Naive B cell (primary cell): Measurements from ENCODE around the gene NPHP4. TPM values are rescaled to one million over a fixed set of nuclear protein-coding genes. Genes with fewer than 3 reads are reported as not detected.

ENCODE experiments used
- ATAC-seq, 2 donors: fragments of 150-1000 bp; cut with Tn5 transposase; 2 replicates each; pipeline ENCODE4 v1.10.0; 2021; ENCODE audit warnings: low read depth in 2 of 2, mild to moderate bottlenecking in 2 of 2, moderate library complexity in 2 of 2
- DNase-seq: peaks from one replicate; pipeline ENCODE4 v3.0.0; 2022
- H3K27ac Mint-ChIP-seq, 6 donors: one replicate each; pipeline ENCODE4 v1.8.0; 2020 to 2022; ENCODE audit warnings: mild to moderate bottlenecking in 6 of 6, mixed read lengths in 6 of 6, moderate library complexity in 5 of 6, inconsistent platforms in 2 of 6
- H3K27me3 Mint-ChIP-seq, 3 donors: one replicate each; pipeline ENCODE4 v1.8.0; 2021 to 2022; ENCODE audit warnings: mixed read lengths in 3 of 3, mild to moderate bottlenecking in 1 of 3
- H3K36me3 Mint-ChIP-seq, 2 donors: one replicate each; pipeline ENCODE4 v1.8.0; 2020 to 2022; ENCODE audit warnings: mixed read lengths in 2 of 2, inconsistent platforms in 1 of 2, mild to moderate bottlenecking in 1 of 2
- H3K4me1 Mint-ChIP-seq, 3 donors: one replicate each; pipeline ENCODE4 v1.8.0; 2020 to 2022; ENCODE audit warnings: mixed read lengths in 3 of 3, inconsistent platforms in 1 of 3, mild to moderate bottlenecking in 1 of 3, moderate library complexity in 1 of 3
- H3K4me3 Mint-ChIP-seq, 8 donors: one replicate each; pipeline ENCODE4 v1.8.0; 2020 to 2022; ENCODE audit warnings: mild to moderate bottlenecking in 8 of 8, mixed read lengths in 8 of 8, moderate library complexity in 8 of 8, inconsistent platforms in 2 of 8
- H3K9me3 Mint-ChIP-seq, 7 donors: one replicate each; pipeline ENCODE4 v1.8.0; 2020 to 2022; ENCODE audit warnings: mixed read lengths in 7 of 7, mild to moderate bottlenecking in 5 of 7, inconsistent platforms in 2 of 7, moderate library complexity in 1 of 7
- polyA plus RNA-seq, 6 donors: library from polyadenylated mRNA; unstranded; fragments of 300-500 nt; fragmentation: Illumina TruSeq; gene quantifications; one replicate each; pipeline ENCODE4 v1.2.3, GENCODE V29; 2021; ENCODE audit warnings: low read depth in 6 of 6

Gene NPHP4
- polyA plus RNA-seq, 6 donors from 2014 or later = 0.51 to 1.1 (median 0.68) TPM; not detected in 1

DNA sequence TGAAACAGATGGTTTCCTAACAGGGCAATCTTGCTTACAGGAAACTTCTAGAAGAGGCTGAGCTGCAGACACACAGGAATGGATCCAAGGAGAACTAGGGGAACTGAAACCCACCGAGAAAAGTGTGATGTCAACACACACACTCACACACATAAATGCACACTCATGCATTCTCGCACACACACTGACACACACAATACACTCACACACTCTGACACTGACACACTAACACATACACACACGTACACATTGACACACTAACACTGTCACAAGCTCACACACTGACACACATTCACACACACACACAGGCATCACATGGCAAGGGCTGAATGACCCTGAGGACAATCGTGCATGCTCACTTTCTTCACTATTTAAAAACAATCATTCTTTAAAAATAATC lies 142.7 kb downstream of the NPHP4 start:
- no peak overlapping the region for H3K4me3 Mint-ChIP-seq
- peaks cover 0 to 3% (median 0%) of the 10 kb centered on the region in 7 donors for H3K9me3 Mint-ChIP-seq
- DNase-seq (no peak), ATAC-seq (no peak)
- peak overlapping the region in 1 of 6 donors; percentile 82 for H3K27ac Mint-ChIP-seq
- no peaks in the 10 kb centered on the region for H3K4me1 Mint-ChIP-seq
- H3K36me3 Mint-ChIP-seq = no peaks in the 10 kb centered on the region
- peaks cover 5 to 15% (median 7%) of the 10 kb centered on the region in 3 donors for H3K27me3 Mint-ChIP-seq

DNA sequence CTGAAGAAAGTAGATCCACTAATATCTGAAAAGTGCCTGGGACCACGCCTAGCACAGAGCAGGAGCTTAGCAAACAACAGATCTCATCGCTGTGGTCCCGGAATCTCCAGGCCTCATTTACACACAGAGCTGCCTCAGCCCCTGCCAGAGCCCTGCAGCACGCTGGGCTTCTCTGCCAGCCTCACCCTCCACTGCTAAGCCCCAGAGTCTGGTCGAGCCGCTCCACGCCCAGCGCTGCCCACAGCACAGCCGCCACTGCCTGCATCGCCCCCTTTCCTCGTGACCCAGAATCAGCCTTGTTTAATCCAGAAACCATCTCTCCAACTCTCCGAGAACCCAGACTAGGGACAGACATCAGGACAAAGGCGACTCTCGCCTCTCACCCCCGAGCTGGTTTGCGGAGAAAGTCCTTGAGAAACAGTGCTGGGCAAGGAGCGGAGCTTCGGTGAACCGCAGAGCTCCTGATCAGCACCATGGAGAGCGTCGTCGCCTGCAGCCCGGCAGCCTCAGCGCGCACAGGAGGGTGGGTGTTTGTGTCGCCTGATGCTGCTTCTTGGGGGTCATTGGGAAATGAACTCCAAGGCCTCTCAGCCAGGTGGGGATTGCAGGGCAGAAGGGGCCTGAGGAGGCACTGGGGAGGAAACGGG lies 145.1 kb downstream of the NPHP4 start:
- H3K9me3 Mint-ChIP-seq = peaks cover 0 to 3% (median 0%) of the 10 kb centered on the region in 7 donors
- no peaks in the 10 kb centered on the region for H3K4me1 Mint-ChIP-seq
- ATAC-seq (no peak), DNase-seq (no peak)
- peak overlapping the region in 1 of 6 donors; percentile 6 for H3K27ac Mint-ChIP-seq
- H3K27me3 Mint-ChIP-seq = peaks cover 5 to 15% (median 7%) of the 10 kb centered on the region in 3 donors
- H3K4me3 Mint-ChIP-seq = no peak overlapping the region
- H3K36me3 Mint-ChIP-seq = no peaks in the 10 kb centered on the region

- H3K9me3 Mint-ChIP-seq = peaks cover 0 to 3% (median 0%) of the 10 kb centered on the region in 7 donors
- H3K4me3 Mint-ChIP-seq = no peak overlapping the region
- no peak for ATAC-seq
- DNase-seq = no peak
- H3K36me3 Mint-ChIP-seq = no peaks in the 10 kb centered on the region
- peaks cover 3 to 15% (median 5%) of the 10 kb centered on the region in 3 donors for H3K27me3 Mint-ChIP-seq
- H3K4me1 Mint-ChIP-seq = no peaks in the 10 kb centered on the region
- no peak overlapping the region for H3K27ac Mint-ChIP-seq
Measured at GRCh38 chr1:5845376-5845775, 146.8 kb downstream of the NPHP4 start.

DNA sequence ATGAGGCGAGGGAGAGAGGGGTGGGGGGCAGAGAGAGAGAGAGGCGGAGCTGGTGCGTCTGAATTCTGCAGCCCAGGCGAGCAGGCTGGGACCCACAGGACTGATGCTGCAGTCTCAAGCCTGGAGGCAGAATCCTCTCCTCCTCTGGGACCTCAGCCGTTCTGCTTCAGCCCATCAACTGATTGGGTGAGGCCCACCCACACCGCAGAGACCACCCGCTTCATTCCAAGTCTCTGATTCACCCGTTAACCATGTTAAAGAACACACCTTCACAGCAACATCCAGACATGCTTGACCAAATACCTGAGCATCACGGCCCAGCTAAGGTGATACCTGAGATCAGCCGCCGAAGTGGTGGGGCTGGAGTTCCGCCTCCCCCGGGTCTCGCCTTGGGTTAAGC lies 147.8 kb downstream of the NPHP4 start:
- Mint-ChIP-seq H3K36me3 (no peaks in the 10 kb centered on the region), H3K4me1 (no peaks in the 10 kb centered on the region), H3K4me3 (no peak overlapping the region), H3K27me3 (peaks cover 5 to 15% (median 5%) of the 10 kb centered on the region in 3 donors), H3K27ac (no peak overlapping the region), H3K9me3 (peaks cover 0 to 3% (median 0%) of the 10 kb centered on the region in 7 donors)
- no peak for ATAC-seq
- DNase-seq = no peak

GRCh38 chr1:5843521-5844096 lies 148.6 kb downstream of the NPHP4 start:
- Mint-ChIP-seq H3K4me1 (no peaks in the 10 kb centered on the region), H3K27me3 (peaks cover 5 to 15% (median 7%) of the 10 kb centered on the region in 3 donors), H3K27ac (no peak overlapping the region), H3K36me3 (no peaks in the 10 kb centered on the region), H3K9me3 (peaks cover 0 to 3% (median 0%) of the 10 kb centered on the region in 7 donors), H3K4me3 (no peak overlapping the region)
- DNase-seq = no peak
- ATAC-seq = no peak

GRCh38 chr1:5842679-5843078 lies 149.5 kb downstream of the NPHP4 start:
- no peak overlapping the region for H3K27ac Mint-ChIP-seq
- DNase-seq (no peak), ATAC-seq (no peak)
- H3K9me3 Mint-ChIP-seq = peaks cover 0 to 3% (median 0%) of the 10 kb centered on the region in 7 donors
- no peaks in the 10 kb centered on the region for H3K36me3 Mint-ChIP-seq
- H3K4me3 Mint-ChIP-seq = no peak overlapping the region
- H3K4me1 Mint-ChIP-seq = no peaks in the 10 kb centered on the region
- H3K27me3 Mint-ChIP-seq = peaks cover 5 to 15% (median 7%) of the 10 kb centered on the region in 3 donors

DNA sequence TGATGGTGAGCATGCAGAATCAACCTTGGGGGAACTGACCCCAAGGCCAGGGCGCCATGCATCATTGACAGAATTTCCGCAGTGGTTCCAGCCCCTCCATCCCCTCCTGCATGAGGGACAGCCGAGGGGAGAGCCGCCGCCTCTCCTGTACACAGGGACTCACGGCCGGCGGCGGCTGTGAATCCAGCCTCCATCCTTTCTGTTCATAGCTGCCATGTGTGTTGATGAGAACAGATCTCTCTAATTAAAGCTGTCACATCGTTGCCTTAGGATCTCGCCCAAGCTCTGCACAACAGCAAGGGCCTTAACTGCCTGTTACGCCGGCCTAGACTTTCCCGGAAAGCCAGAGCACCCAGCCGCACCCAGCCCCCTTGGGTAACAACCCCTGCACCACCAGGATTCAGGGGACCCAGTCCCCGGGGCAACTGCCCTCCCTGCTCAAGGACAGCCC lies 151.6 kb downstream of the NPHP4 start:
- Mint-ChIP-seq H3K9me3 (no peaks in the 10 kb centered on the region), H3K4me1 (no peaks in the 10 kb centered on the region), H3K27ac (no peak overlapping the region), H3K27me3 (peaks cover 7 to 15% (median 15%) of the 10 kb centered on the region in 3 donors), H3K4me3 (no peak overlapping the region), H3K36me3 (no peaks in the 10 kb centered on the region)
- DNase-seq (no peak), ATAC-seq (no peak)

DNA sequence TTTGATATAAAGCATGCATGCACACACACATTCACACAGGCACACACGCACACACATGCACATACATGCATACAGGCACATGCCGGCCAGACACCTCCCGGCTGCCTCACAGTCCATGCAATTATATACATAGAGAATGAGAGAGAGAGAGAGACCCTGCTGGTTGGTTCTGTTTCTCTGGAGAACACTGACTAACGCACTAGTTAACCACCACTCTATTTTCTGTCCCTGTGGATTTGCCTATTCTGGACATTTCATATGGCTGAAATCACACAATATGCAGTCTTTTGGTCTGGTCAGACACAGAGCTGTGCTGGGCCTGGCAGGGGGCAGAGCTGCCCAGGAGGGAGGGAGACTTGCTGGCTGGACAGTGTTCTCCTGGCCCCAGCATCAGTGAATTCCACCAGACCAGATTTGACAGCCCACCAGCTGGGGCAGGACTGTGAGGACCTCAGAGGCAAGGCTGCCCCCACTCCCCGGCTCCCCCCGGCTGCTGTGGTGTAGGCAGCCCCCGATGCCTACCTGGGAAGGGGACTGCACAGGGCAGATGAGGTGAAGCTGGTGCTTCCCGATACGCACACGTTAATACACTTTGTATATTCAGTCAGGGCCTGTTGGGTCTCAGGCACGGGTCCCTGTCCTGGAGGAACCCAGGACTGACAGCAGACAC lies 152.2 kb downstream of the NPHP4 start:
- H3K27me3 Mint-ChIP-seq = peaks cover 7 to 16% (median 15%) of the 10 kb centered on the region in 3 donors
- no peaks in the 10 kb centered on the region for H3K9me3 Mint-ChIP-seq

GRCh38 chr1:5839161-5839880 lies 152.9 kb downstream of the NPHP4 start:
- H3K36me3 Mint-ChIP-seq = no peaks in the 10 kb centered on the region
- no peaks in the 10 kb centered on the region for H3K4me1 Mint-ChIP-seq
- no peak overlapping the region for H3K27ac Mint-ChIP-seq
- DNase-seq = no peak
- H3K27me3 Mint-ChIP-seq = peaks cover 7 to 16% (median 13%) of the 10 kb centered on the region in 3 donors
- no peak for ATAC-seq
- H3K4me3 Mint-ChIP-seq = peak overlapping the region in 1 of 8 donors; percentile 1
- H3K9me3 Mint-ChIP-seq = no peaks in the 10 kb centered on the region

More for the DNA sequence above, 152.2 kb downstream of the NPHP4 start:
- DNase-seq (no peak), ATAC-seq (no peak)
- Mint-ChIP-seq H3K4me1 (no peaks in the 10 kb centered on the region), H3K27ac (no peak overlapping the region), H3K4me3 (no peak overlapping the region), H3K36me3 (no peaks in the 10 kb centered on the region)

DNA sequence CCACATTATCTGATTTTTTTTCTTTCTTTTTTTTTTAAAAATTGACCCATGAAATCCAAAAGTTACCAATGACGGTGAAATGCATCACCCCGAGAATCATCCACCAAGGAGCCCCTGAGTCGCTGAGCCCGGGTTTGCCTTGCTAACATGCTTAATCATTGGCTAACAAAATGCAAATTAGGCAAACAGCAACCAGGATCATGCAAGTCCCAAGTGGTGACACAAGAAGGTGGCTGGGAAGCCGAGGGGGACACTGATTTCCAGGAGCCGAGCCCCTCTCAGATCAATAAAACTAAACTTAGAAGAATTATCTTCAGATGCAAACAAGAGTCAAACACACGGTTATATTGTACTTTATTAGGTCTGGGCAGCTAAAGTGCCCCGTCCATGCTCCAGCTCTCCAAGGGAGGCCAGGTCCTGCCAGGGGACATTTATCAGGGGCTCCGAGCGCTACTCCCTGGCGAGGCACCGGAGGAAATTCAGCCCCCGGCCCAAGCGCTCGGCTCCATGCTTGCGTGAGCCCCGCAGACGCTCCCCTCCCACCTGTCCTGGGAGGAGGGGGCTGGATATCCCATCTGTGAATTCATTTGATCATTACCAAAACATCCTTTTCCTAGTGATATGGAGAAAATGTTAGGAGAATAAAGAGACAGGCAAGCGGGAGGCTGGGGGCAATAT lies 154.1 kb downstream of the NPHP4 start:
- H3K27me3 Mint-ChIP-seq = peaks cover 7 to 16% (median 10%) of the 10 kb centered on the region in 3 donors
- no peaks in the 10 kb centered on the region for H3K9me3 Mint-ChIP-seq
- H3K4me1 Mint-ChIP-seq = no peaks in the 10 kb centered on the region
- H3K4me3 Mint-ChIP-seq = no peak overlapping the region
- no peak for DNase-seq
- no peak overlapping the region for H3K27ac Mint-ChIP-seq
- no peaks in the 10 kb centered on the region for H3K36me3 Mint-ChIP-seq
- no peak for ATAC-seq

DNA sequence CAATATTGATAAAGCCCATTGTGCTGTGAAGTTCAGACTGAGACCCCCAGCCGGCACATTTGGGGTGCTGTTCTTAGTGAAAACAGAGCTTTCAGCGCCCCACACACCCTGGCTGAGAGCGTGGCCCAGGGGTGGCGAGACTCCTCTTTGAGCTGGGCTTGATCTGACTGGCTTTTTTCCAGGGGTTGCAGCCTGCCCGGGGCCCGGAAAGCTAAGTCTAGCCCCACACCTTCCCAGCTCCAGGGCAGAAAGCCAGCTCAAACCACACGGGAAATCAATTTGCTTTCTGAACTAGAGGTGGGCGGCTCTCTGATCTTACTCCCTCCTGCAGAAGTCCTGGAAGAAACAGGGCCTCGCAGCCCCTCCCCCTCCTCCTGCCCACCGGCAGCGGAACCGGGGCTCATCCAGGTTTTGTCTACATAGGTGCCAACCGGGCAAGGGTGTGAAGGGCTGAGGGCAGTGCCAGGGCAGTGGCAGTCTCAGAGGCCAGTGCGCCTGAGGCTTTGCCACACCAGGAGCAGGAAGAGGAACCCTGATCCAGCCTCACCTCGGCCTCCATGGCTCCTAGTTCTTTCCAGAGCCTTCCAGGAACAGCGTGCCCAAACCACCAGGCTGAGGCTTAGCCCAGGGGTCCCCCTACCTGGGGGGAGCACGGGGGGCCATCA lies 155.3 kb downstream of the NPHP4 start:
- ATAC-seq (no peak), DNase-seq (no peak)
- no peaks in the 10 kb centered on the region for H3K9me3 Mint-ChIP-seq
- no peak overlapping the region for H3K4me3 Mint-ChIP-seq
- H3K4me1 Mint-ChIP-seq = no peaks in the 10 kb centered on the region
- H3K27me3 Mint-ChIP-seq = peaks cover 7 to 16% (median 10%) of the 10 kb centered on the region in 3 donors
- no peaks in the 10 kb centered on the region for H3K36me3 Mint-ChIP-seq
- H3K27ac Mint-ChIP-seq = no peak overlapping the region

DNA sequence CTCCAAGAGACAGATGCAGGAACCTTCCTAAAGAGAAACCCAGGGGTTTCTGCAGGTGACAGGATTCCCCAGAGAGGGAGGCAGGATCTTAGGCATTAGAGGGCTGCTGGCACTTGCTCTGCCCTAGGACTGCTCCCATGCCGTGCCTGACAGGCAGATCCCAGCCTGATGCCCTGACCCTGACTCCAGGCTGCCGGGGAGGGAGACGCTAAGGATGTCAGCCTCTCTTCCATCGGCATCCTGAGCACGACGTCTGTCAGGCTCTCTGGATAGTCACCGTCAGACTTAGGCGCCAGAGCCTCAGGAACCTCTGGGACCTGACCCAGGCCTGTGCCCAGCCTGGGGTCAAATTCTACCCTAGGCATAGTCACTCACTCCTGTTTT lies 157.1 kb downstream of the NPHP4 start:
- H3K27ac Mint-ChIP-seq = no peak overlapping the region
- DNase-seq = no peak
- peaks cover 0 to under 1% (median 0%) of the 10 kb centered on the region in 7 donors for H3K9me3 Mint-ChIP-seq
- no peak overlapping the region for H3K4me3 Mint-ChIP-seq
- H3K27me3 Mint-ChIP-seq = peaks cover 7 to 23% (median 17%) of the 10 kb centered on the region in 3 donors
- H3K4me1 Mint-ChIP-seq = no peaks in the 10 kb centered on the region
- H3K36me3 Mint-ChIP-seq = no peaks in the 10 kb centered on the region
- ATAC-seq = no peak
